Endothelial cell (in vitro differentiated cells): ENCODE results near the gene RRP1B. TPM values are rescaled to one million over a fixed set of nuclear protein-coding genes. Genes with fewer than 3 reads are reported as not detected.
"Not testable (repeated sequence)": the region's sequence is repeated elsewhere in the genome, so short reads cannot be mapped to it uniquely, and the experiment has no call there.

Experiments
- DNase-seq: peaks from one replicate; pipeline ENCODE4 v3.0.0; 2021; ENCODE audit warnings: low spot score
- H3K27ac Mint-ChIP-seq: one replicate; pipeline ENCODE4 v1.8.0; 2021; ENCODE audit warnings: mixed read lengths, inconsistent platforms; ENCODE audit not compliant: unreplicated experiment
- H3K27me3 Mint-ChIP-seq: one replicate; pipeline ENCODE4 v1.8.0; 2021; ENCODE audit warnings: mild to moderate bottlenecking, moderate library complexity, mixed read lengths, inconsistent platforms; ENCODE audit not compliant: unreplicated experiment
- H3K36me3 Mint-ChIP-seq: one replicate; pipeline ENCODE4 v1.8.0; 2021; ENCODE audit warnings: mild to moderate bottlenecking, low read depth, mixed read lengths, inconsistent platforms; ENCODE audit not compliant: unreplicated experiment
- H3K4me1 Mint-ChIP-seq: one replicate; pipeline ENCODE4 v1.8.0; 2021; ENCODE audit warnings: mild to moderate bottlenecking, mixed read lengths, inconsistent platforms; ENCODE audit not compliant: unreplicated experiment
- H3K4me3 Mint-ChIP-seq: one replicate; pipeline ENCODE4 v1.8.0; 2021; ENCODE audit warnings: mild to moderate bottlenecking, mixed read lengths, inconsistent platforms; ENCODE audit not compliant: unreplicated experiment
- H3K9me3 Mint-ChIP-seq: one replicate; pipeline ENCODE4 v1.8.0; 2021; ENCODE audit warnings: mixed read lengths, inconsistent platforms; ENCODE audit not compliant: unreplicated experiment
- CTCF ChIP-seq: fragments of 200-600 bp; sonication (generic); IDR thresholded peaks from one replicate; pipeline ENCODE4 v1.5.0; 2021; ENCODE audit warnings: antibody characterized with exemption; ENCODE audit not compliant: unreplicated experiment
- total RNA-seq: library from RNA; stranded (reverse); fragmentation: NEBNext Ultra II Directional; extraction: Animal tissue kit (Norgen Biotek cat#: 25700); gene quantifications from one replicate; pipeline ENCODE4 v1.2.1, GENCODE V29; 2021; ENCODE audit not compliant: unreplicated experiment

The RRP1B gene
- total RNA-seq, 1 donor from 2014 or later, result 33.8 TPM

GRCh38 chr21:43675871-43676270 is 16.5 kb downstream of the RRP1B start:
- peaks cover 37% of the 10 kb centered on the region for H3K36me3 Mint-ChIP-seq
- H3K27ac Mint-ChIP-seq, result no peak overlapping the region
- H3K9me3 Mint-ChIP-seq, result no peaks in the 10 kb centered on the region
- H3K4me1 Mint-ChIP-seq, result no peaks in the 10 kb centered on the region
- no peak for TF ChIP-seq CTCF
- no peaks in the 10 kb centered on the region for H3K27me3 Mint-ChIP-seq
- DNase-seq, result no peak
- no peak overlapping the region for H3K4me3 Mint-ChIP-seq

DNA sequence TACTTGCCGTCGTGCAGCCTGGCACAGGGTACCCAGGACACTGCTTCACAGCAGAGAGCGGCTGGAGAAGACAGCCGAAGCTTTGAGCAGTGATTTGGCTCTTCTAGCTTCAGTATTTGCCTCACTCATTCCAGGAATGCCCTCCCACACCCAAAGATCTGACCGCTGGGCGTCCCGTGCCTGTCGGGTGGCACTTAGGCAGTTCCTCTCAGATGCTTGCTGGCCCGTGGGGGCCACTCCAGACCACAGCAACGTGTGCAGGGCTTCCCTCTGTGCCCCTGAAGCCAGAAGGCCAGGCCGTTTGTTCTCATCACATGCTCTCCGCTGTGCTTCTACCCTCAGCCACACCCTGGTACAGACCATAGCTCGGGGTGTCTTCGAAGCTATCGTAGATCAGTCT is 17.0 kb downstream of the RRP1B start:
- Mint-ChIP-seq H3K27ac (no peak overlapping the region), H3K9me3 (no peaks in the 10 kb centered on the region), H3K36me3 (peaks cover 36% of the 10 kb centered on the region), H3K4me3 (no peak overlapping the region), H3K4me1 (no peaks in the 10 kb centered on the region), H3K27me3 (no peaks in the 10 kb centered on the region)
- no peak for TF ChIP-seq CTCF
- no peak for DNase-seq

- Mint-ChIP-seq H3K27ac (no peak overlapping the region), H3K4me1 (peaks cover 8% of the 10 kb centered on the region), H3K9me3 (no peaks in the 10 kb centered on the region), H3K27me3 (no peaks in the 10 kb centered on the region), H3K4me3 (no peak overlapping the region), H3K36me3 (peaks cover 37% of the 10 kb centered on the region)
- DNase-seq, result no peak
- TF ChIP-seq CTCF, result no peak
These were observed 20.6 kb downstream of the RRP1B start for GRCh38 chr21:43679951-43680350.

DNA sequence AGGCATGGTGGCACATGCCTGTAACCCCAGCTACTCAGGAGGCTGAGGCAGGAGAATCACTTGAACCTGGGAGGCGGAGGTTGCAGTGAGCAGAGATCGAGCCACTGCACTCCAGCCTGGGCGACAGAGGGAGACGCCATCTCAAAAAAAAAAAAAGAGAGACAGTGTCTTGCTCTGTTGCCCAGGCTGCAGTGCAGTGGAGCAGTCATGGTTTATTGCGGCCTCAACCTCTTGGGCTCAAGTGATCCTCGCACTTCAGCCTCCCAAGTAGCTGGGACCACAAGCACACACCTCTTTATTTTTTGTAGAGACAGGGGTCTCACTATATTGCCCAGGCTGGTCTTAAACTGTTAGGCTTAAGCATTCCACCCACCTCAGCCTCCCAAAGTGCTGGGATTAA is 21.1 kb downstream of the RRP1B start:
- peaks cover 38% of the 10 kb centered on the region for H3K36me3 Mint-ChIP-seq
- not testable (repeated sequence) for H3K9me3 Mint-ChIP-seq

GRCh38 chr21:43681650-43682049 is 22.3 kb downstream of the RRP1B start:
- H3K27me3 Mint-ChIP-seq, result no peaks in the 10 kb centered on the region
- TF ChIP-seq CTCF, result no peak
- DNase-seq, result no peak
- peaks cover 46% of the 10 kb centered on the region for H3K36me3 Mint-ChIP-seq
- no peak overlapping the region for H3K27ac Mint-ChIP-seq
- H3K9me3 Mint-ChIP-seq, result no peaks in the 10 kb centered on the region
- no peak overlapping the region for H3K4me3 Mint-ChIP-seq
- H3K4me1 Mint-ChIP-seq, result peaks cover 8% of the 10 kb centered on the region

More for the DNA sequence above, 21.1 kb downstream of the RRP1B start:
- not testable (repeated sequence) for DNase-seq, H3K27ac Mint-ChIP-seq, H3K4me3 Mint-ChIP-seq, H3K27me3 Mint-ChIP-seq, H3K4me1 Mint-ChIP-seq

DNA sequence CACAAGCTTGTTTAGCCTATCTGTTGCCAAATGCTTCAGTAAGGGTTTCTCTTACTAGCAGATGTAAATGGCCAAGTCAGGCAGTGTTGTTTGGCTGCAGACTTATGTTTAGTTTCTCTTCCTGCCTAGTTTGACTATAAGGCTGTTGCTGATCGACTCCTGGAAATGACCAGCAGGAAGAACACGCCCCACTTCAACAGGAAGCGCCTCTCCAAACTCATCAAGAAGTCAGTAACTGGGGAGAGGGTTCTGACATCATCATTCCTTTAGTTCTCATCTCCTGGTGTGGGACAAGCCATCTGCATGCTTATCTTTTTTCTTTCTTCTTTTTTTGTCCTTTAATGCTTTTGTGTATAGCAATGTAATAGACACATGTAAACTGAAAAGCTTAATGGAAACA is 25.1 kb downstream of the RRP1B start:
- H3K27me3 Mint-ChIP-seq, result no peaks in the 10 kb centered on the region
- H3K9me3 Mint-ChIP-seq, result no peaks in the 10 kb centered on the region
- peaks cover 41% of the 10 kb centered on the region for H3K36me3 Mint-ChIP-seq
- no peak for TF ChIP-seq CTCF
- peaks cover 16% of the 10 kb centered on the region for H3K4me1 Mint-ChIP-seq
- no peak overlapping the region for H3K4me3 Mint-ChIP-seq
- DNase-seq, result no peak
- peak overlapping the region; percentile 39 for H3K27ac Mint-ChIP-seq
